ENCODE measurements around the gene PPCDC.

The PPCDC gene

GRCh38 chr15:75043509-75044257 lies 20.3 kb downstream of the PPCDC start:
- peak in 1 of 2 donors; percentile 3 for DNase-seq (ENCODE audit: low read depth in 2 of 2)

- DNase-seq (ENCODE audit: low read depth in 2 of 2): no peak
These were observed 21.0 kb downstream of the PPCDC start for GRCh38 chr15:75044258-75044878.

- DNase-seq (ENCODE audit: low read depth in 2 of 2): no peak
These were observed 22.1 kb downstream of the PPCDC start for GRCh38 chr15:75045332-75046015.

- DNase-seq (ENCODE audit: low read depth in 2 of 2): no peak
These were observed 25.0 kb downstream of the PPCDC start for GRCh38 chr15:75048394-75048793.

- DNase-seq (ENCODE audit: low read depth in 2 of 2): no peak
These were observed 26.0 kb downstream of the PPCDC start for GRCh38 chr15:75049392-75049791.

- DNase-seq (ENCODE audit: low read depth in 2 of 2): no peak
These were observed 26.9 kb downstream of the PPCDC start for GRCh38 chr15:75050283-75050682.

GRCh38 chr15:75051191-75051608 lies 27.8 kb downstream of the PPCDC start:
- DNase-seq (ENCODE audit: low read depth in 2 of 2): no peak

- no peak for DNase-seq (ENCODE audit: low read depth in 2 of 2)
These were observed 28.3 kb downstream of the PPCDC start for GRCh38 chr15:75051711-75052110.

GRCh38 chr15:75052972-75053747 lies 29.8 kb downstream of the PPCDC start:
- DNase-seq (ENCODE audit: low read depth in 2 of 2): no peak

- no peak for DNase-seq (ENCODE audit: low read depth in 2 of 2)
These were observed 30.3 kb downstream of the PPCDC start for GRCh38 chr15:75053748-75054125.

- no peak for DNase-seq (ENCODE audit: low read depth in 2 of 2)
These were observed 30.9 kb downstream of the PPCDC start for GRCh38 chr15:75054172-75054897.

GRCh38 chr15:75056036-75056435 lies 32.6 kb downstream of the PPCDC start:
- DNase-seq (ENCODE audit: low read depth in 2 of 2): no peak

GRCh38 chr15:75058127-75058905 lies 34.9 kb downstream of the PPCDC start:
- DNase-seq (ENCODE audit: low read depth in 2 of 2): no peak

- no peak for DNase-seq (ENCODE audit: low read depth in 2 of 2)
These were observed 36.2 kb downstream of the PPCDC start for GRCh38 chr15:75059607-75060006.

- DNase-seq (ENCODE audit: low read depth in 2 of 2): no peak
These were observed 37.9 kb downstream of the PPCDC start for GRCh38 chr15:75061272-75061671.

GRCh38 chr15:75062706-75063105 lies 39.3 kb downstream of the PPCDC start:
- no peak for DNase-seq (ENCODE audit: low read depth in 2 of 2)

- no peak for DNase-seq (ENCODE audit: low read depth in 2 of 2)
These were observed 39.9 kb downstream of the PPCDC start for GRCh38 chr15:75063338-75063737.

- no peak for DNase-seq (ENCODE audit: low read depth in 2 of 2)
These were observed 40.5 kb downstream of the PPCDC start for GRCh38 chr15:75063889-75064288.

- DNase-seq (ENCODE audit: low read depth in 2 of 2): no peak
These were observed 41.5 kb downstream of the PPCDC start for GRCh38 chr15:75064846-75065245.

- DNase-seq (ENCODE audit: low read depth in 2 of 2): no peak
These were observed 42.1 kb downstream of the PPCDC start for GRCh38 chr15:75065467-75065850.

All from stimulated activated CD8-positive, alpha-beta memory T cell treated with anti-CD3 and anti-CD28 coated beads, Interleukin-15, amount 100 ng/mL, for 4 hours (primary cell).